Pulmonary artery endothelial cell (primary cell): ENCODE data around the gene THAP6. TPM values are rescaled to one million over a fixed set of nuclear protein-coding genes. Genes with fewer than 3 reads are reported as not detected.
"Not testable (repeated sequence)": the region's sequence is repeated elsewhere in the genome, so short reads cannot be mapped to it uniquely, and the experiment has no call there.

Experiments used
- DNase-seq: peaks from one replicate; pipeline ENCODE4 v3.0.0-alpha.2; 2011; ENCODE audit warnings: low read depth, low spot score
- total RNA-seq: library from RNA; depleted of rRNA; stranded (reverse); fragments of >200 nt; gene quantifications from 2 replicates; pipeline ENCODE4 v1.2.3, GENCODE V29; 2014

The THAP6 gene
- total RNA-seq, 1 donor from 2014 or later: 4.9 TPM

DNA sequence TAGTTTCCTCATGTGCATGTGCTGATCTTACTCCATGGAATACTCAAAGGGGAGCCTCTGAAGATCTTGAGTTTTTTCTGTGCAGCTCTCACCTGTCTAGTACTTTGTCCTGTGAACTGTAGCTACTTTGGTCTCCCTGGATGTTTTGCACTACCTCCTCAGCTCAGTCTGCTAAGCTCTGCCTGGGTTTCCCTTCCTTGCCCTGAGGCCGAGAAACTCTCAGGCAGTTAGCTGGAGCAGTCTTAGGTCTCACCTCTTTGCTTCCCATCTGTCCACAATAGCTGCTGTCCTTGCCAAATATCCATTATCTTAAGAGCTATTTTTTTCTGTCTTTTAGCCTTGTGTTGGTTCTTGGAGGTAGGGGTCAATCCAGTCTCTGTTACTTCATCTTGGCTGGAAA lies 11.6 kb downstream of the THAP6 start:
- no peak for DNase-seq

DNA sequence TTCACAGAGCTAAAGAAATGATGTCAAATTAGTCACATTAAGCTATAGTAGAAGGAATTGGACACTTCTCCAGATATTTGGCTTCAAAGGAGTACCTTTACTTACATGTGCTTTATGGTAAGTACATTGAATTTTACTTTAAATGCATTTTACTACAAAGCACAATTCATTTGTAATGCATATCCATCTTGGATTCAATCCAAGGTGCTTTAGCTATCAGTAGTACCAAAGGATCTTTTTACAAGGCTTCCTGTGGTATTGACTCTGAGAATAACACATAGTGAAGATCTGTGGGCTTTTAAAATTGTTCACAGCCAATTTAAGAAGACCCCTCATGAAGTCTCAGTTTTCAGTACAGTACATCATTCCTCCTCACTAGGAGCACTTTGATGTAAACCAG lies 13.2 kb downstream of the THAP6 start:
- no peak for DNase-seq

DNA sequence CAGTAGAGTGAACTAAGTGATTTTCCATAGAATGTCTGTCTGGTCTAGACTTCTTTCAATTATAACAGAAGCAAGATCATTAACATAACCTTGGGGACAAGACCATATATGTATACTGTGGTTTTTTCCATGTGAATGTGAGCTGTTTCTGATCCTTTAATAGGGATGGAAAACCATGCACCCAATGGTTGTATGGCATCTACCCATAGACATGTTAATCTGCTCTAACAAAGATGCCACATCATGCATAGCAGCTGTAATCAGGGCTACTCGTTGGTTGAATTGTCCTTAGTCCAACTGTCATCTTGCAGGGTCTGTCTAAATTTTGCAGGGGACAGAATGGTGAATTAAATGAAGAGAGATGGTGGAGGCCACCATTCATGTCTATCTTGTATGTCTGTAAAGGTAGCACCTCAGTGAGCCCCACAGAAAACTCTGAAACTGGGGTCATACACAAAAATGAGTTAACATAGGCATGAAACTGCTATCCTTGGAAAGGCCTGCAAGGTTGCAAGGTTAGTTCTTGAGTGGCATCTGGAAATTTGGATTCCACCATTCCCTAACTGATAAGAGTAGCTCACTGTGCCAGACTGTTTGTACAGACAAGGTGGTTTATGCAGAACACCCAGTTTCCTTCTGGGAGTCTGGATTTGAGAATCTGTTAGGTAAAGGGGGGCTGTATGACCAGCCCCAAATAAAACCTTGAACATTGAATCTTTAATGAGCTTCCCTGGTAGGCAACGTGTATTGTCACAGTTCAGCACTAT lies 16.5 kb downstream of the THAP6 start:
- no peak for DNase-seq

DNA sequence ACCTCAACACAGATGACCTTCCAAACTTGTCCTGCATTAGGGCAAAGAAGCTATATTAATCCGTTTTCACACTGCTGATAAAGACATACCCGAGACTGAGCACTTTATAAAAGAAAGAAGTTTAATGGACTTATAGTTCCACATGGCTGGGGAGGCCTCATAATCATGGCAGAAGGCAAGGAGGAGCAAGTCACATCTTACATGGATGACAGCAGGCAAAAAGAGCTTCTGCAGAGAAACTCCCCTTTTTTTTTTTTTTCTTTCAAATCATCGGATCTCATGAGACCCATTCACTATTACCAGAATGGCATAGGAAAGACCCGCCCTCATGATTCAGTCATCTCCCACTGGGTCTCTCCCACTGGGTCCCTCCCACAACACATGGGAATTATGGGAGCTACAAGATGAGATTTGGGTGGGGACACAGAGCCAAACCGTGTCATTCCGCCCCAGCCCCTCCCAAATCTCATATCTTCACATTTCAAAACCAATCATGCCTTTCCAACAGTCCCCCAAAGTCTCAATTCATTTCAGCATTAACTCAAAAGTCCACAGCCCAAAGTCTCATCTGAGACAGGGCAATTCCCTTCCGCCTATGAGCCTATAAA lies 17.4 kb downstream of the THAP6 start:
- DNase-seq: not testable (repeated sequence)

DNA sequence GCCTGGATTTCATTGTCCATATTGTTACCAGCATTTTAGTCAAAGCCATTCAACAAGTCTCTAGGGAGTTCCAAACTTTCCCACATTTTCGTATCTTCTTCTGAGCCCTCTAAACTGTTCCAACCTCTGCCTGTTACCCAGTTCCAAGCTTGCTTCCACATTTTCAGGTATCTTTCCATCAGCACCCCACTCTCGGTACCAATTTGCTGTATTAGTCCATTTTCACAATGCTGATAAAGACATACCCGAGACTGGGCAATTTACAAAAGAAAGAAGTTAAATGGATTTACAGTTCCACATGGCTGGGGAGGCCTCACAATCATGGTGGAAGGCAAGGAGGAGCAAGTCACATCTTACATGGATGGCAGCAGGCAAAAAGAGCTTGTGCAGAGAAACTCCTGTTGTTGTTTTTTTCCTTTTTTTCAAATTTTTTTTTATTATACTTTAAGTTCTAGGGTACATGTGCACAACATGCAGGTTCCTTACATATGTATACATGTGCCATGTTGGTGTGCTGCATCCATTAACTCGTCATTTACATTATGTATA lies 19.1 kb downstream of the THAP6 start:
- DNase-seq: not testable (repeated sequence)

DNA sequence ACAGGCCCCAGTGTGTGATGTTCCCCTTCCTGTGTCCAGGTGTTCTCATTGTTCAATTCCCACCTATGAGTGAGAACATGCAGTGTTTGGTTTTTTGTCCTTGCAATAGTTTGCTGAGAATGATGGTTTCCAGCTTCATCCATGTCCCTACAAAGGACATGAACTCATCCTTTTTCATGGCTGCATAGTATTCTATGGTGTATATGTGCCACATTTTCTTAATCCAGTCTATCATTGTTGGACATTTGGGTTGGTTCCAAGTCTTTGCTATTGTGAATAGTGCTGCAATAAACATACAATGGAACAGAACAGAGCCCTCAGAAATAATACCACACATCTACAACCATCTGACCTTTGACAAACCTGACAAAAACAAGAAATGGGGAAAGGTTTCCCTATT lies 19.7 kb downstream of the THAP6 start:
- DNase-seq: not testable (repeated sequence)

DNA sequence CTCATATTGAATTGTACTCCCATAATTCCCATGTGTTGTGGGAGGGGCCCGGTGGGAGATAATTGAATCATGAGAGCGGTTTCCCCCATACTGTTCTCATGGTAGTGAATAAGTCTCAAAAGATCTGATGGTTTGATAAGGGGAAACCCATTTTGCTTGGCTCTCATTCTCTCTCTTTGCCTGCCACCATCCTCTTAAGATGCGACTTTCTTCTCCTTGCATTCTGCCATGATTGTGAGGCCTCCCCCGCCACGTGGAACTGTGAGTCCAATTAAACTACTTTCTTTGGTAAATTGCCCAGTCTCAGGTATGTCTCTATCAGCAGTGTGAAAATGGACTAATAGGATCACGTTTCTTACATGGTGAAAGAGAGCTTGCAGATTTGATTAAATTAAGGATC lies 23.0 kb downstream of the THAP6 start:
- not testable (repeated sequence) for DNase-seq

DNA sequence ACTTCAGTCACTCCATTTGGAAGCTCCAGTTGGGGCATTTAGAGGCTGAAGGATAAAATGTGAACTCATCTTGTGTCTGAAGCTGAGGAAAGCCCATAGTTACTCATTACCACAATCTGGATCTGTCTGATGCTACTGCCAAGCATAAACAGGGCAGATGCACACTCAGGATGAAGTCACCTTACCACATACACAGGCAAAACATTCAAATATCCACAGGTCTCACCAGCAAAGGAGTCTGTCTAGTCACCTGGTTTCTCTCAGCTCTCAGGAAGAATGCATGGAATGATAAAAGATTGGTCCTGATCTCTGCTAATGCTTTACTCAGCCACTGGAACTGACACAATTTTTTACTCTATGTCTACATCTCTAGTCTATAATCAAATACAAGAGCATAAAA lies 28.6 kb downstream of the THAP6 start:
- no peak for DNase-seq

DNA sequence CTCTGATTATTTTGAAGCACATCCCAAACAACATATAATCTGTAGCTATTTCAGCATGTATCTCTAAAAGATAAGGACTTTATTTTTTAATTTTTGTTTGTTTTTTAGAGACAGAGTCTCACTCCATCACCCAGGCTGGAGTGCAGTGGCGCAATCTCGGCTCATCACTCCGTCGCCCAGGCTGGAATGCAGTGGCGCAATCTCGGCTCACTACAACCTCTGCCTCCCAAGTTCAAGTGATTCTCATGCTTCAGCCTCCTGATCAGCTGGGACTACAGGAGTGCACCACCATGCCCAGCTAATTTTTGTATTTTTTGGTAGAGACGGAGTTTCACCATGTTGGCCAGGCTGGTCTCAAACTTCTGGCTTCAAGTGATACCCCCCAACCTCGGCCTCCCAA lies 29.9 kb downstream of the THAP6 start:
- DNase-seq: not testable (repeated sequence)

DNA sequence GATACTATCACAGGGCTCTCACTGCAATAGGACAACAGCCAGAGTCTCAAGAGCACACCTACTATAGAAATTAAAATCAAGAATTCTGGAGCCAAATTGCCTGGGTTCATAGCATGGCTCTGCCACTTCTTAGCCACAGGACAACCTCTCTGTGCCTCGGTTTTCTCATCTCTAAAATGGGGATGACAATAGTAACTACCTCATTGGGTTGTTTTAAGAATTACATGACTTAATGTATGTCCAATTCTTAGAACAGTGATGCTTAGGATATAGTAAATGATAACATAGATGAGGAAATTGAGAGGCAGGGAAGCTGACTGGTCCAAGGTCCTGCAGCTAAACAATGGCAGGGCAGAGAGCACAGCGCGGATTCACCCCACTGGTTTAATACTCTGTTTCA lies 30.6 kb downstream of the THAP6 start:
- no peak for DNase-seq

DNA sequence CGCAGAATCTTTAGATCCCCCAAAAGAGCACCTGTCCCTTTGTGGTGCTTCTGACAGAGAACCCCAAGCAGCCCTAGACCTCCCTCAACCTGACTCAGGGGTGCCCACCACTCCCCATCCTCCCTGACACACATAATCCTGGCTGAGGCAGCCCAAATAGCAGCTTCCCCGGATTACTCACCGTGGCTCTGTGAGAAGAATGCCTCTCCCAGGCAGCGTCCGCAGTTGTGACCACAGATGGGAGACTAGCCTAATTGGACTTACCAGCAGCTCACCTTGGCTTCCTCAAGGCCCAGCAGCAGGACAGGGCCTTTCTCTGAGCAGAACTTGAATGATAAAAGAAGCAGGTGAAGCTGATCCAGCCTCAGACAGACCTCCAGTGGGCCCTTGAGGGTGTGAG lies 31.3 kb downstream of the THAP6 start:
- no peak for DNase-seq

DNA sequence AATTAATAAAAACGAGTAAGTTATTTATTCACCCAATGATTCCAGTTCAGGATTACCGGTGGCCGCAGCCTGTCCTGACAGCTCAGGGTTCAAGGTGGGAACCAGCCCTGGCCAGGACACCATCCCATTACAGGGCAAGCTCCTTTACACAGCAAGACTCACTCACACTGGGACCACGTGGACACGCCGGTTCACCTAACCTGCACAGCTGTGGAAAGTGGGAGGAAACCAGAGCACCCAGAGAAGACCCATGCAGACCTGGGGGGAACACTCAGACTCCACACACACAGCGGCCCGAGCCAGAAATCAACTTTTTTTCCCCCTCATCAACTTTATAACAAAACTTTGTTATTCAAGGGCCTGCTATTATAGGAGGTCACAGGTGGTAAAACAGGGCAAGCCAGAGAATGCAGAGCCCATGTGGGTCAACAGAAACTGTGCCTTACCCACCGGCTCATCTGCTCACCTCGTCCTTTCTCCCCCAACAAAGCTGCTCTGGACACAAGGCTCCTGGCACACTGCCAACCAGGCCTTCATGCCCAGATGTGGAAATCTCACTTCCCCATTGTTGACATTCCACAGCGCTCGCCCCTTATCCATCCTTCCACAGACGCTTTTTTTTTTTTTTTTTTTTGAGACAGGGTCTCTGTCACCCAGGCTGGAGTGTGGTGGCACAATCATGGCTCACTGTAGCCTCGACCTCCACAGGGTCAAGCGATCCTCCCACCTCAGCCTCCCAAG lies 33.5 kb downstream of the THAP6 start:
- DNase-seq: no peak

DNA sequence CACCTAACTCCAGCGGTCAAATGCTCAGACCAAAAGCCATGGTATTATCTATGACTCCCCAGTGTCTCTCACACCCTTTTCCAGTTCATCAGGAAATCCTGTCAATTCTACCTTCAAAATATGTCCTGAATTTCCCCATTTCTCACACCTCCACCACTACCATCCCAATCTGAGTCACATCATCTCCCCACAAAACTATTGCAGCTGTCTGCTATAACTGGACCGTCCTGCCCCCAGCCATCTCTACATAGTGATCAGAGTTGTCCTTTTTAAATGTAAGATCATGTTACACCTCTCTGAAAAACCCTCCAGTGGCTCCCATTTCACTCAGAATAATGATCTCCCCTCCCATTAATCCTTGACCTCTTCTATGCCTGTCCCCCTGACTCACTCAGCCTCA lies 34.7 kb downstream of the THAP6 start:
- no peak for DNase-seq

DNA sequence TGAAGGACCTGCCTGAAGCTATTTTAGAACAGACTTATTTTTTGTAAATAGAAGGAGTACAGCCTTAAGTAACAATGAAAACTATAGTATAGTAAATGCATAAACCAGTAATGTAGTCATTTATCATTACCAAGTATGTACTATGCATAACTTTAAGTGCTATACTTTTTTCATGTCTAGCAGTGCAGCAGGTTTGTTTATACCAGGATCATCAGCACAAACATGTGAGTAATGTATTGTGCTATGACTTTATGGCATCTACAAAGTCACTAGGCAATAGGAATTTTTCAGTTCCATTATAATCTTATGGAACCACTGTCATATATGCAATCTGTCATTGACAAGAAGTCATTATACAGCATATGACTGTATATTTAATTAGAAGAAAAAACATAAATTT lies 38.2 kb downstream of the THAP6 start:
- no peak for DNase-seq

DNA sequence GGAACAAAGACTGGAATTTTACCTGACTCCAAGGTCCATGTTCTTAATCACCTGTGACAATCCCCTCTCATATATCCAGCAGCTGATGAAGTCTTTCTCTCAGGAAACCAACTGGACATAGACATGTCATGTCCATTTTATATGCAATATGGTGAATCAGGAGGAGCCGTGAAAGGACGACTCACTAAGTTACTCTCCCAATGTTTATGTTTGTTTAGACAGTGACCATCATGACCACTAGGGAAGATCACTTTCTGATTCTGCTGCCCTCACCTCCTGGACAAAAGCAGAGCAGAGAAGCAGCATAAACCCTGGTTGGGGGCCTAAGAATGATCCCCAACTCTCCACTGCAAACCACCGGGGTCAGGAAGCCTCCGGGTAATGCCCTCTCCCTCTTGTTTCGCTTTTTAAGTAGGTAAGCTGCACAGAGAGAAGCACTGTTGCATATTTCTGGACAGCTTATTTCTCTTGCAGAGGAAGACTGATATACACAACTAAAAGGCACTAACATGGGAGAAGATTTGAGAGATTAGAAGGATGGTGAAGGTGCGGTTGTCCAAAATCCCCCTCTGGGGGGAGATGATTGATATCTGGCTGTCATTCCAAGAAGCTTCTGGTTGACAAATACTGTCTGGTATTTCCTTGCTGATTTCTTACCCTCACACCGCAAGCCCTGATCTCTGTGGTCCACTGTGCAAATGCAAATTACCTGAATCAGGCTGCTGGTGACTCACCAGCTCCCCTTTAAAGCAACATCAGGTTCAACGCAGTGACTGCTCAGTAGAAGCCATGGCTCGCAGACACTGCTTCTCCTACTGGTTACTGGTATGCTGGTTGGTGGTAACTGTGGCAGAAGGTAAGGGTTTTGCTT lies 41.3 kb downstream of the THAP6 start, which contains the start of gene ODAPH:
ODAPH (plus strand) TSS at position 773 of the 871 bp plus-strand sequence; CDS start at position 790, 17 bp downstream.
- no peak for DNase-seq

DNA sequence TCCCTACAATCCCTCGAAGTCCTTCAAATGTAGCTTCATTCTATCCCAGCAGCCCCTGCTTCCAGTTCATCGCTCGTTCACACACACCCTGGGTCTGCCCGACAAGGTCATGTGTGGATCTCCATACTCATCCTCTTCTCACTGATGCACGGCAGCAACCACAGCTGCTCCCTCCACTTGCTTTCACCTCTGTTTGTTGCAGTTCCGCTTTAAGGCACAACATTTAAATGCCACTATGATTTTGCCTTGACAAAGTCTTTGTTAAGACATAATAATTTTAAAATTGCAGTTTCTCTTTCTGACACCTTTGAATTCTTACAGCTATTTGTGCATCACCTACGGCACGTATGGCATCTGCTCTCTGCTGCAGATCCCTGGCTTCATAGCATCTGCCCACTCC lies 43.4 kb downstream of the THAP6 start:
- DNase-seq: no peak

DNA sequence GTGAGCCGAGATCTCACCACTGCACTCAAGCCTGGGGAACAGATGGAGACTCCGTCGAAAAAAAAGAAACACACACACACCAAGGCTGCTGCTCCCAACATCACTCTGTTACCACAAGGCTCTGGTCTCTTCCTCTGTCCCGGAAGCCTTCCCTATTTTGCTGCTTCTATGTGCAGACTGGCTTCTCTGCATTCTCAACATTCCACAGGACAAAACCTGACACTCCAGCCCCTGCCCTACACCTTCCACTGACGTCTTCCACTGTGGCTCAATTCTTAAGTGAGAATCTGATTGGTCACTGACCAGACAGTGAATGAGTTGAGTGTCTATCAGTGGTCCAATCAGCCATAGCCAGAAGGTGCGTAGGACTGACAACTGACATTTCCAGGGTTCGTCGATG lies 47.5 kb downstream of the THAP6 start:
- no peak for DNase-seq

DNA sequence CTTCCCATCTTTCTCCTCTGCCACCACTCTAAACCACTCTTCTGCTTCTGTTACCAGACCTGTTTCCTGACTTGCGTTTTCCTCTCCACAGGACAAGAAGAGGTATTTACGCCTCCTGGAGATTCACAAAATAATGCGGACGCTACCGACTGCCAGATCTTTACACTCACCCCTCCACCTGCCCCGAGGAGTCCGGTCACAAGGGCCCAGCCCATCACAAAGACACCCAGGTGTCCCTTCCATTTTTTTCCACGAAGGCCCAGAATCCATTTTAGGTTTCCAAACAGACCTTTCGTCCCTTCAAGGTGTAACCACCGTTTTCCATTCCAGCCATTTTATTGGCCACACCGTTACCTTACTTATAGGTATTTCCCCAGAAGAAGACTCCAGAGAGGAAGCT lies 49.8 kb downstream of the THAP6 start:
- no peak for DNase-seq

DNA sequence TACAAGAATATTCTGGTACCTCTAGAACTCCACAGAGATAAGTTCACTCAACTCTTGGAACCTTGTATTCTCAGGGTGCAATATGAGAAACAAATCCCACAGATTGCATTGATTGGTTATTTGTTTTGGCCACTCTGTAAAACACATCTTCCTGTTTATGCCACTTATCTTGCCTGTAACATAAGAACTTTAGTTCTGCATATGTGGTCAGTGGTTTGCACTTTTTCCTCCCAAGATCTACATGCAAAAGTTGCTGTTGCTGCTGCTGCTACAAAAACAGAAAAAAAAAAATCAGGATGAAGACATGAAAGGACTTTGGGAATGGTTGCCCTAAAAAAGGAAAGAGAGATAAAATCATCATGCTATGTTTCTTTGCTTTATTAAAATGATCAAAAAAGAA lies 51.2 kb downstream of the THAP6 start:
- no peak for DNase-seq

DNA sequence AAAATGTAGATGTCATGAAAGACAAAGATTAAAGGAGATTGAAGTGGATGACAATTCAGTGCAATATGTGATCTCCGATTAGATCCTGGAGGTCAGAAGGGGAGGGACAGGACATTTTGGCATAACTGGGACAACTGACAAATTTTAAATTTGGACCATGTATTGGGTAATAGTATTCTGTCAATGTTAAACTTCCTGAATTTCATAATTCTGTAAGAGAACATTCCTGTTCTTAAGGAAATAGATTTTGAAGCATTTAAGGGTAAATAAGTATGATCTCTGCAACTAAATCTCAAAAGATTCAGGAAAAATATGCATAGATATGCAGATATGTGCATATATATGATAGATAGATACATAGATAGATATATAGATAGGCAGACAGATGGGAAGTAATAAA lies 52.6 kb downstream of the THAP6 start:
- no peak for DNase-seq

DNA sequence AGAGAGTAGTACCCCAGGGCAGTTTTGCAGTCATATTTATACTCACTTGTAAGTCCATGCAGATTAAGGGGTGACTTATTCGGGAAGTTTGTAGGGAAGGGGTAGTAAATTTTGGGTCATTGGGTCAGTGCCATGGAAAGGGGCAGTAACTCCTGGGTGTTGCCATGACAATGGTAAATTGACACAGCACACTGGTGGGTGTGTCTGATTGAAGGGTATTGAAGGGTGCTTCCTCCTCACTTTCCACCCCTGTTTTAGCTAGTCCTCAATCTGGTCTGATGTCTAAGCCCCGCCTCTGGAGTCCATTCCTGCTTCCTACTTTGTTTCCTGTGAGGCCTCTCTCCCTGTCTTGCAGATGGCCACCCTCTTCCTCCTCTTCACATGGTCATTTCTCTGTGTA lies 53.5 kb downstream of the THAP6 start:
- DNase-seq: no peak
